ENCODE data around the gene KRTAP12-2. TPM values are rescaled to one million over a fixed set of nuclear protein-coding genes. Genes with fewer than 3 reads are reported as not detected.

The KRTAP12-2 gene
- total and polyA plus RNA-seq, 10 of the 15 experiments (the other 5 are each of a cell fraction or from before 2014, with no cell fraction given) = not detected

DNA sequence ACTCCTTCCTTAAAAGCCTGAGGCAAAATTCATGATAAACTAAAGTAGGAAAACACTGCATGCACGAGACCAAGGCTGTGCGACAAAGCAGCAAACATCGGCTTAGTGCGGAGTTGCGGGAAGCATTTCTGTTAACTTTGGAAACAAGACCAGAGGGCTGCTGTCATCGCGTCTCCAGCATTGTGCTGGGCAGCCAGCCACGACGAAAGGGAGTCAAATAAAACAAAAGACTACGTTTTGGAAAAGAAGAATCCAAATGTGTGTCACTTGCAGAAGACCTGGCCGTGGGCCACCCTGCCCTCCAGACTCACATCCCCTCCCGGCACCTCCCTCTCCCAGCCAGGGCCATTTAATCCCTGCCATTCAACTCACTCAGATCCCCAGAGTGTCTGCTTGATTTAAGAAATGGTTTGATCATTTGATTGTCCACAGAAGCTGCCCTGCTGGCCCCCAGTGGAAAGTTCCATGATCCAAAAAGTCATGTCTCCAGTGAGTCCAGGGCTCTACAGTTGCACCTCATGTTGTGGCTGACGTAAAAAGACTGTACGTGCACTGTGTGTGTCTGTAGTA lies 22.9 kb downstream of the KRTAP12-2 start (continued):
- TF ChIP-seq, protein P1, sequence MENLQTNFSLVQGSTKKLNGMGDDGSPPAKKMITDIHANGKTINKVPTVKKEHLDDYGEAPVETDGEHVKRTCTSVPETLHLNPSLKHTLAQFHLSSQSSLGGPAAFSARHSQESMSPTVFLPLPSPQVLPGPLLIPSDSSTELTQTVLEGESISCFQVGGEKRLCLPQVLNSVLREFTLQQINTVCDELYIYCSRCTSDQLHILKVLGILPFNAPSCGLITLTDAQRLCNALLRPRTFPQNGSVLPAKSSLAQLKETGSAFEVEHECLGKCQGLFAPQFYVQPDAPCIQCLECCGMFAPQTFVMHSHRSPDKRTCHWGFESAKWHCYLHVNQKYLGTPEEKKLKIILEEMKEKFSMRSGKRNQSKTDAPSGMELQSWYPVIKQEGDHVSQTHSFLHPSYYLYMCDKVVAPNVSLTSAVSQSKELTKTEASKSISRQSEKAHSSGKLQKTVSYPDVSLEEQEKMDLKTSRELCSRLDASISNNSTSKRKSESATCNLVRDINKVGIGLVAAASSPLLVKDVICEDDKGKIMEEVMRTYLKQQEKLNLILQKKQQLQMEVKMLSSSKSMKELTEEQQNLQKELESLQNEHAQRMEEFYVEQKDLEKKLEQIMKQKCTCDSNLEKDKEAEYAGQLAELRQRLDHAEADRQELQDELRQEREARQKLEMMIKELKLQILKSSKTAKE (IDR thresholded peaks at IDR 0.05; ENCODE audit: low read depth, poor library complexity, severe bottlenecking) = no peak
- TF ChIP-seq ETV6 (conservative IDR thresholded peaks at IDR 0.05 in 1 of 2, IDR thresholded peaks at IDR 0.05 in 1 of 2; ENCODE audit: borderline replicate concordance in 1 of 2, low read depth in 1 of 2) (no peak), KDM1A (IDR thresholded peaks at IDR 0.05; ENCODE audit: borderline replicate concordance) (no peak)
- TF ChIP-seq, protein P2, sequence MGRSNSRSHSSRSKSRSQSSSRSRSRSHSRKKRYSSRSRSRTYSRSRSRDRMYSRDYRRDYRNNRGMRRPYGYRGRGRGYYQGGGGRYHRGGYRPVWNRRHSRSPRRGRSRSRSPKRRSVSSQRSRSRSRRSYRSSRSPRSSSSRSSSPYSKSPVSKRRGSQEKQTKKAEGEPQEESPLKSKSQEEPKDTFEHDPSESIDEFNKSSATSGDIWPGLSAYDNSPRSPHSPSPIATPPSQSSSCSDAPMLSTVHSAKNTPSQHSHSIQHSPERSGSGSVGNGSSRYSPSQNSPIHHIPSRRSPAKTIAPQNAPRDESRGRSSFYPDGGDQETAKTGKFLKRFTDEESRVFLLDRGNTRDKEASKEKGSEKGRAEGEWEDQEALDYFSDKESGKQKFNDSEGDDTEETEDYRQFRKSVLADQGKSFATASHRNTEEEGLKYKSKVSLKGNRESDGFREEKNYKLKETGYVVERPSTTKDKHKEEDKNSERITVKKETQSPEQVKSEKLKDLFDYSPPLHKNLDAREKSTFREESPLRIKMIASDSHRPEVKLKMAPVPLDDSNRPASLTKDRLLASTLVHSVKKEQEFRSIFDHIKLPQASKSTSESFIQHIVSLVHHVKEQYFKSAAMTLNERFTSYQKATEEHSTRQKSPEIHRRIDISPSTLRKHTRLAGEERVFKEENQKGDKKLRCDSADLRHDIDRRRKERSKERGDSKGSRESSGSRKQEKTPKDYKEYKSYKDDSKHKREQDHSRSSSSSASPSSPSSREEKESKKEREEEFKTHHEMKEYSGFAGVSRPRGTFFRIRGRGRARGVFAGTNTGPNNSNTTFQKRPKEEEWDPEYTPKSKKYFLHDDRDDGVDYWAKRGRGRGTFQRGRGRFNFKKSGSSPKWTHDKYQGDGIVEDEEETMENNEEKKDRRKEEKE (IDR thresholded peaks at IDR 0.05) = no peak

DNA sequence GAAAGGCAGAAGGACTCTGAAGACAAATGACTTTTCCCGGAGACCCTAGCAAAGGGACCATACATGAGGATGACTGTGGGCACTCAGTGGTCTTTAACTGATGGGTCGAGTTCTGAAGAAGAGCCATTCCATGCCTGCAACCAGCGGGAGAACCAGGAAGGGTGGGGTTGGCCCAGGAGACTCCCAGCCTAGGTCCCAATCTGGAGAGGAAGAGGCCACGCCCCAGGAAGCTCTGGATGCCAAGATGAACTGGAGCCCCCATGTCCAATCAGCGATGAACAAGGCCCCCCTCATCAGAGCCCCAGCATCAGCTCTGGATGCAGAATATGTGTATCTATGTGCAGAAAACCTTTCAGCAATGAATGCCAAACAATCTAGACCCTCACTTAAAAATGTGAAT lies 26.0 kb downstream of the KRTAP12-2 start:
- Histone ChIP-seq H3K36me3 (ENCODE audit: control insufficient read depth in 2 of 2, insufficient read depth in 2 of 2, low read length in 1 of 2) (no peaks in the 10 kb centered on the region), H4K20me1 (ENCODE audit: control insufficient read depth, insufficient read depth) (no peaks in the 10 kb centered on the region), H3K4me1 (ENCODE audit: control insufficient read depth, insufficient read depth, low read length) (no peaks in the 10 kb centered on the region), H3K4me2 (ENCODE audit: control insufficient read depth, insufficient read depth) (no peak overlapping the region), H3K27ac (ENCODE audit: control insufficient read depth, insufficient read depth) (no peak overlapping the region), H3K27me3 (replicated peaks in 1 of 2; ENCODE audit: control insufficient read depth in 2 of 2, insufficient read depth in 2 of 2, low read length in 1 of 2) (no peaks in the 10 kb centered on the region), H3K9ac (ENCODE audit: control insufficient read depth, insufficient read depth, low read length) (no peak overlapping the region), H3K79me2 (ENCODE audit: control insufficient read depth, insufficient read depth, low read length) (no peaks in the 10 kb centered on the region), H2AFZ (ENCODE audit: control insufficient read depth, low read depth, low read length) (no peak overlapping the region), H3K4me3 (no peak overlapping the region), H3K9me3 (replicated peaks; ENCODE audit: control insufficient read depth, insufficient read depth, low read length) (peaks cover 1% of the 10 kb centered on the region; the same call in 1 of the 3 replicates)
- POLR2A ChIA-PET = no interaction called here
- DNase-seq (ENCODE audit: low read depth, low spot score) = no peak
- BruUV-seq (replicated peaks) = no TSS peak
- SMC1A ChIA-PET (ENCODE audit: uncharacterized antibody, unreplicated experiment) = no interaction called here
- no peak for ATAC-seq
- CTCF ChIA-PET = no interaction called here
- in situ Hi-C loops (cut with MboI) (no loop called here), intact Hi-C loops (cut with micrococcal nuclease; ENCODE audit: unreplicated experiment) (no loop called here)
- no peak for FAIRE-seq
- WGBS (ENCODE audit: insufficient coverage, insufficient replicate concordance, low lambda C conversion rate, missing lambda C conversion rate) = 52% methylated on average over 5 of the region's 5 CpGs
- RAD21 ChIA-PET (ENCODE audit: unreplicated experiment) = no interaction called here
- TF ChIP-seq RFX5 (IDR thresholded peaks at IDR 0.05; ENCODE audit: low read depth, low read length) = no peak
- no peak for TF ChIP-seq ZNF24 (IDR thresholded peaks at IDR 0.05)
- TF ChIP-seq CEBPB (IDR thresholded peaks at IDR 0.05; ENCODE audit: borderline replicate concordance in 1 of 2, low read depth in 2 of 2, low read length in 2 of 2) = no peak
- TF ChIP-seq, protein P3, sequence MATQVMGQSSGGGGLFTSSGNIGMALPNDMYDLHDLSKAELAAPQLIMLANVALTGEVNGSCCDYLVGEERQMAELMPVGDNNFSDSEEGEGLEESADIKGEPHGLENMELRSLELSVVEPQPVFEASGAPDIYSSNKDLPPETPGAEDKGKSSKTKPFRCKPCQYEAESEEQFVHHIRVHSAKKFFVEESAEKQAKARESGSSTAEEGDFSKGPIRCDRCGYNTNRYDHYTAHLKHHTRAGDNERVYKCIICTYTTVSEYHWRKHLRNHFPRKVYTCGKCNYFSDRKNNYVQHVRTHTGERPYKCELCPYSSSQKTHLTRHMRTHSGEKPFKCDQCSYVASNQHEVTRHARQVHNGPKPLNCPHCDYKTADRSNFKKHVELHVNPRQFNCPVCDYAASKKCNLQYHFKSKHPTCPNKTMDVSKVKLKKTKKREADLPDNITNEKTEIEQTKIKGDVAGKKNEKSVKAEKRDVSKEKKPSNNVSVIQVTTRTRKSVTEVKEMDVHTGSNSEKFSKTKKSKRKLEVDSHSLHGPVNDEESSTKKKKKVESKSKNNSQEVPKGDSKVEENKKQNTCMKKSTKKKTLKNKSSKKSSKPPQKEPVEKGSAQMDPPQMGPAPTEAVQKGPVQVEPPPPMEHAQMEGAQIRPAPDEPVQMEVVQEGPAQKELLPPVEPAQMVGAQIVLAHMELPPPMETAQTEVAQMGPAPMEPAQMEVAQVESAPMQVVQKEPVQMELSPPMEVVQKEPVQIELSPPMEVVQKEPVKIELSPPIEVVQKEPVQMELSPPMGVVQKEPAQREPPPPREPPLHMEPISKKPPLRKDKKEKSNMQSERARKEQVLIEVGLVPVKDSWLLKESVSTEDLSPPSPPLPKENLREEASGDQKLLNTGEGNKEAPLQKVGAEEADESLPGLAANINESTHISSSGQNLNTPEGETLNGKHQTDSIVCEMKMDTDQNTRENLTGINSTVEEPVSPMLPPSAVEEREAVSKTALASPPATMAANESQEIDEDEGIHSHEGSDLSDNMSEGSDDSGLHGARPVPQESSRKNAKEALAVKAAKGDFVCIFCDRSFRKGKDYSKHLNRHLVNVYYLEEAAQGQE (IDR thresholded peaks at IDR 0.05; ENCODE audit: low read depth, low read length) = no peak
- no peak for TF ChIP-seq RELA (IDR thresholded peaks at IDR 0.05; ENCODE audit: borderline replicate concordance, partially characterized antibody)
- TF ChIP-seq ZBED1 (IDR thresholded peaks at IDR 0.05; ENCODE audit: borderline replicate concordance) = no peak
- no peak for TF ChIP-seq ZSCAN29 (IDR thresholded peaks at IDR 0.05)
- TF ChIP-seq, protein P4, sequence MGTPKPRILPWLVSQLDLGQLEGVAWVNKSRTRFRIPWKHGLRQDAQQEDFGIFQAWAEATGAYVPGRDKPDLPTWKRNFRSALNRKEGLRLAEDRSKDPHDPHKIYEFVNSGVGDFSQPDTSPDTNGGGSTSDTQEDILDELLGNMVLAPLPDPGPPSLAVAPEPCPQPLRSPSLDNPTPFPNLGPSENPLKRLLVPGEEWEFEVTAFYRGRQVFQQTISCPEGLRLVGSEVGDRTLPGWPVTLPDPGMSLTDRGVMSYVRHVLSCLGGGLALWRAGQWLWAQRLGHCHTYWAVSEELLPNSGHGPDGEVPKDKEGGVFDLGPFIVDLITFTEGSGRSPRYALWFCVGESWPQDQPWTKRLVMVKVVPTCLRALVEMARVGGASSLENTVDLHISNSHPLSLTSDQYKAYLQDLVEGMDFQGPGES (IDR thresholded peaks at IDR 0.05) = no peak
- no peak for TF ChIP-seq PAX8 (IDR thresholded peaks at IDR 0.05)
- no peak for TF ChIP-seq JUNB (IDR thresholded peaks at IDR 0.05)
